Measurements from ENCODE around the gene OR5P2.
"Not testable (repeated sequence)": the region's sequence is repeated elsewhere in the genome, so short reads cannot be mapped to it uniquely, and the experiment has no call there.

The OR5P2 gene, protein sequence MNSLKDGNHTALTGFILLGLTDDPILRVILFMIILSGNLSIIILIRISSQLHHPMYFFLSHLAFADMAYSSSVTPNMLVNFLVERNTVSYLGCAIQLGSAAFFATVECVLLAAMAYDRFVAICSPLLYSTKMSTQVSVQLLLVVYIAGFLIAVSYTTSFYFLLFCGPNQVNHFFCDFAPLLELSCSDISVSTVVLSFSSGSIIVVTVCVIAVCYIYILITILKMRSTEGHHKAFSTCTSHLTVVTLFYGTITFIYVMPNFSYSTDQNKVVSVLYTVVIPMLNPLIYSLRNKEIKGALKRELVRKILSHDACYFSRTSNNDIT

DNA sequence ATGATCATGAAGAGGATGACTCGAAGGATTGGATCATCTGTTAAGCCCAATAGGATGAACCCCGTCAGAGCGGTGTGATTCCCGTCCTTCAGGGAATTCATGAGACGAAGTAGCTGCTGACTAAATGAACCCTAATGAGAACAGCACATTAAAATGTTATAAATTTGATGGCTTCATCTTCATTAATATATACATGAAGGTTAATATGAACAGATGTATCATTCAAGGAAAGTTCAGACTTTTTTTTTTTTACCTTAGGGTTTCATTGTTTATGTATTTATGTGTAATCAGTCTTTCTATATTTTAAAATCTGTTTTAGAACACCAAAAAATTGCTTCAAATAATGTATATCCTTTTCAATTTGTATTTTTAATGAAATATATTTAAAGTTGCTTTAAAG, at the start of gene OR5P2:
Gene OR5P2 (minus strand): TSS at position 101 of the 400 bp plus-strand sequence. CDS start 0 bp downstream, at position 101.
- DNase-seq (ENCODE audit: low spot score): no peak

DNA sequence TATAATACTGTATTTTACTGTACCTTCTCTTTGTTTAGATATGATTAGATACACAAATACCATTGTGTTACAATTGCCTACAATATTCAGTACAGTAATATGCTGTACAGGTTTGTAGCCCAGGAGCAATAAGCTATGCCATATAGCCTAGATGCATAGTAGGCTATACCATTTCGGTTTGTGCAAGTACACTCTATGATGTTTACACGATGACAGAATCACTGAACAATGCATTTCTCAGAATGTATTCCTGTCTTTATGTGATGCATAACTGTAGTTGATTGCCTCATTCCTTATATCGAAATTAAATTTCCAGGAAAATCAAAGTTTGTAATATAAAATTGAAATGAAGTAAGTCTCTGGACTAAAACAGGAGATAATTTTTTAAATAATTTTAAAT, 49.3 kb upstream of the OR5P2 start:
- no peak for DNase-seq (ENCODE audit: low spot score)

GRCh38 chr11:7844986-7845385, 48.2 kb upstream of the OR5P2 start:
- DNase-seq (ENCODE audit: low spot score): no peak

GRCh38 chr11:7844521-7844920, 47.8 kb upstream of the OR5P2 start:
- DNase-seq (ENCODE audit: low spot score): no peak

- no peak for DNase-seq (ENCODE audit: low spot score)
Observed at GRCh38 chr11:7840578-7840977, 43.8 kb upstream of the OR5P2 start.

- DNase-seq (ENCODE audit: low spot score): no peak
Observed at GRCh38 chr11:7833527-7833926, 36.8 kb upstream of the OR5P2 start.

DNA sequence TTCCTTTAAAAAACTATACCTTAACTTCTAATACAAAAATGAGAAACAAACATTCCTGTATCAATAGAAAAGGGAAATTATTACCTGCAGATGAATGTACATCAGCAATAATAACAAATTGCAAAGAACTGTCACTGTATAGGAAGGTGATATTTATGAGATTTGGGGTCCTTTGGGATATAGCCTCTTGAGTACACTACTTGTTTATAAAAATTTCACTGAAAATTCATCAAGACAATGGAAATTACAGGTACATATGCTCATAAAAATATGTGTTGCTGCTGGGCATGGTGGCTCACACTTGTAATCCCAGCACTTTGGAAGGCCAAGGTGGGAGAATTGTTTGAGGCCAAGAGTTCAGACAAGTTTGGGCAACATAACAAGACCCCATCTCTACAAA, 34.0 kb upstream of the OR5P2 start, which contains the start of gene OR5P3:
Gene OR5P3 (minus strand): TSS at position 101 of the 400 bp plus-strand sequence.
- no peak for DNase-seq (ENCODE audit: low spot score)

GRCh38 chr11:7826324-7826723, 29.6 kb upstream of the OR5P2 start:
- DNase-seq (ENCODE audit: low spot score): no peak

- DNase-seq (ENCODE audit: low spot score): not testable (repeated sequence)
Observed at GRCh38 chr11:7820417-7820816, 23.7 kb upstream of the OR5P2 start.

- DNase-seq (ENCODE audit: low spot score): not testable (repeated sequence)
Observed at GRCh38 chr11:7814897-7815296, 18.2 kb upstream of the OR5P2 start.

GRCh38 chr11:7810301-7810700, 13.6 kb upstream of the OR5P2 start:
- not testable (repeated sequence) for DNase-seq (ENCODE audit: low spot score)

DNA sequence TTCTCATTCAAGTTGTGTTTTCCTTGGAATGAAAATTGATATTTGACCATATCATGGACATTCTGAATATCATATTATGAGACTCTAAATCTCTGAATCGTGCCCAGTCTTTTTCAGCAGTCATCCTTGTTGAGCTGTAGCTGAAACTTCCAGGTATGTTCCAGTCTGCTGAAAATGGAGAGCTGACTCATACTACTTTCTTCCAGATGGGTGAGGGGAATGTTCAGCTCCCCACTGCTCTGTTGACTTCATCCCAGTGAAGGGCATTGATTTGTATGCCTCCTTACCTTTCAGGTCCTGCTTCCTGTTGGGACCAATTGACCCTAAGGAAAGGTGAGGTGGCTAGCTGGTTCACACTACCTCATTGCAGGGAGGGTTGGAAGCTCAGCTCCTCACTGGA, 3.5 kb downstream of the OR5P2 start:
- no peak for DNase-seq (ENCODE audit: low spot score)

DNA sequence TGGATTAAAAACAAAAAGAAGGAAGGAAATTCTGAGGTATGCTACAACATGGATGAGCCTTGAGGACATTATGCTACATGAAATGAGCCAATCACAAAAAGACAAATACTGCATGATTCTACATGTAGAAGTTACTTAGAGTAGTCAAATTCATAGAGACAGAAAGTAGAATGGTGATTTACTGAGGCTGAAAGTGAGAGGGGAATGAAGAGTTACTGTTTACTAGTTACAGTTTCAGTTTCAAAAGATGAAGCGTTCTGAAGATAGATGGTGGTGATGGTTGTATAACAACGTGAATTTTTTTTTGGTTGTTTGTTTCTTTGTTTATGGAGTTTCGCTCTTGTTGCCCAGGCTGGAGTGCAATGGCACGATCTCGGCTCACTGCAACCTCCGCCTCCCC, 9.5 kb downstream of the OR5P2 start:
- no peak for DNase-seq (ENCODE audit: low spot score)

GRCh38 chr11:7775689-7776088, 21.1 kb downstream of the OR5P2 start:
- DNase-seq (ENCODE audit: low spot score): no peak

GRCh38 chr11:7764301-7764700, 32.4 kb downstream of the OR5P2 start:
- not testable (repeated sequence) for DNase-seq (ENCODE audit: low spot score)

DNA sequence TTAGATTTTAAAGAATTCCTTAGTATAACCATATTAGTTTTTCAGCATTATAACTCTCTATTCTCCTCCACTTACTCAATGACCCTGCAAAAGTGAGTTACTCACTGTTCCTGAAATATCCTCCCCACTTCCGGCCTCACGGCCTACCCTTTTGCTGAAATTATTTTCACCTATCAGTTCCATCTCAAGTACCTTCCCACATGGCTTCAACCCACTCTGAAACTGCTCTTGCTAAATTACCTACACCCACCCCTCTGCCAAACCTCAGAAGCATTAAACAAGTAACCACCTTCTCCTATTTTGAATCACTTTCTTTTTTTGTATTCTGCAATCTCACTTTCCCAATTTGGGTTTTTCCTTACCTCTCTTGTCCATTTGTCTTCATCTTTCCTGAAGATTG, 37.7 kb downstream of the OR5P2 start:
- DNase-seq (ENCODE audit: low spot score): no peak

- DNase-seq (ENCODE audit: low spot score): no peak
Observed at GRCh38 chr11:7749456-7749855, 47.3 kb downstream of the OR5P2 start.
